ENCODE measurements around the gene CHST3. TPM values are rescaled to one million over a fixed set of nuclear protein-coding genes. Genes with fewer than 3 reads are reported as not detected.
"Not testable (repeated sequence)": the region's sequence is repeated elsewhere in the genome, so short reads cannot be mapped to it uniquely, and the experiment has no call there.

The CHST3 gene
- total RNA-seq, 1 donor from 2014 or later: not detected

DNA sequence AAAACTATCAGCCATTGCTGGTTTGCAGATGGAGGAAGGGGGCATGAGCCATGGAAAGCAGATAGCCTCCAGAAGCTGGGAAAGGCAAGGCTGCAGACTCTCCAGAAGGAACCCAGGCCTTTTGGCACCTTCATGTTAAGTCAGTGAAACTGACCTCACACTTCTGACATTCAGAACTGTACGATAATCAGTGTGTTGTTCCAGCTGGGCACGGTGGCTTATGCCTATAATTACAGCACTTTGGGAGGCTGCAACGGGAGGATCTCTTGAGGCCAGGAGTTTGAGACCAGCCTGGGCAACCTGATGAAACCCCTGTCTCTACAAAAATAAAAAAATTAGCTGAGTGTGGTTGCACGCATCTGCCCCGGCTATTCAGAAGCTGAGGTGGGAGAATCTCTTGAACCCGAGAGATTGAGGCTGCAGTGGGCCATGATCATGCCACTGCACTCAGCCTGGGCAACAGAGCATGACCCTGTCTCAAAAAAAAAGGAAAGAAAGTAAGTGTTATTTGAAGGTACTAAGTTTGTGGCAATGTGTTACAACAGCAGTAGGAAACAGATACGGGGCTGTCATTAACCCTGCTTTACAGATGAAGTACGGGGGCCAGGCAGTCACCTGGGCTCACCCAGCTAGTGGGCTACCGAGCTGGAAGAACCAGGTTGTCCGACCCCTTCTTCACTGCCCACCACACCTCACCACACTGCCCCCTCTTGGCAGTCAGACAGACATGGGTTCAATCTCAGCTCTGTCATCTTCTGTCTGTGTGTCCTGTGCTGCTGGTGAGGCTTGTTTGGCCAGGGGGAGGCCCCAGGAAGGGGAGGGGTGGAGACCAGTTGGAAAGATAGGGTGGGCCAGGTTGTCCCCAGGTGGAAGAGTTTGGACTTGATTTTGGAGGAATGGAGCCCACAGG is 18.3 kb downstream of the CHST3 start:
- TF ChIP-seq, protein P1, sequence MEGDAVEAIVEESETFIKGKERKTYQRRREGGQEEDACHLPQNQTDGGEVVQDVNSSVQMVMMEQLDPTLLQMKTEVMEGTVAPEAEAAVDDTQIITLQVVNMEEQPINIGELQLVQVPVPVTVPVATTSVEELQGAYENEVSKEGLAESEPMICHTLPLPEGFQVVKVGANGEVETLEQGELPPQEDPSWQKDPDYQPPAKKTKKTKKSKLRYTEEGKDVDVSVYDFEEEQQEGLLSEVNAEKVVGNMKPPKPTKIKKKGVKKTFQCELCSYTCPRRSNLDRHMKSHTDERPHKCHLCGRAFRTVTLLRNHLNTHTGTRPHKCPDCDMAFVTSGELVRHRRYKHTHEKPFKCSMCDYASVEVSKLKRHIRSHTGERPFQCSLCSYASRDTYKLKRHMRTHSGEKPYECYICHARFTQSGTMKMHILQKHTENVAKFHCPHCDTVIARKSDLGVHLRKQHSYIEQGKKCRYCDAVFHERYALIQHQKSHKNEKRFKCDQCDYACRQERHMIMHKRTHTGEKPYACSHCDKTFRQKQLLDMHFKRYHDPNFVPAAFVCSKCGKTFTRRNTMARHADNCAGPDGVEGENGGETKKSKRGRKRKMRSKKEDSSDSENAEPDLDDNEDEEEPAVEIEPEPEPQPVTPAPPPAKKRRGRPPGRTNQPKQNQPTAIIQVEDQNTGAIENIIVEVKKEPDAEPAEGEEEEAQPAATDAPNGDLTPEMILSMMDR (IDR thresholded peaks at IDR 0.05): no peak

GRCh38 chr10:71984126-71984808 is 20.1 kb downstream of the CHST3 start:
- ChIA-PET CTCF (interaction anchor here (1.4 kb wide), 1 partner anchor 10 kb away, joined by 4 read pairs; no protein-coding TSS in a partner anchor), POLR2A (no interaction called here)
- ATAC-seq (ENCODE audit: low read depth) (no peak), DNase-seq (no peak)
- Mint-ChIP-seq H3K4me3 (no peak overlapping the region), H3K36me3 (ENCODE audit: low read depth) (no peaks in the 10 kb centered on the region), H3K4me1 (peaks cover 16% of the 10 kb centered on the region), H3K27ac (no peak overlapping the region), H3K27me3 (peaks cover 5% of the 10 kb centered on the region), H3K9me3 (no peaks in the 10 kb centered on the region)
- TF ChIP-seq, protein P1 (IDR thresholded peaks at IDR 0.05): no peak
- intact Hi-C loops (cut with micrococcal nuclease): no loop called here

More for the DNA sequence above, 18.3 kb downstream of the CHST3 start:
- Mint-ChIP-seq H3K36me3 (ENCODE audit: low read depth) (no peaks in the 10 kb centered on the region), H3K27ac (no peak overlapping the region), H3K9me3 (no peaks in the 10 kb centered on the region), H3K27me3 (peaks cover 8% of the 10 kb centered on the region), H3K4me3 (no peak overlapping the region), H3K4me1 (peaks cover 16% of the 10 kb centered on the region)
- intact Hi-C loops (cut with micrococcal nuclease): no loop called here
- POLR2A ChIA-PET: no interaction called here
- CTCF ChIA-PET: no interaction called here
- no peak for ATAC-seq (ENCODE audit: low read depth)
- DNase-seq: no peak

DNA sequence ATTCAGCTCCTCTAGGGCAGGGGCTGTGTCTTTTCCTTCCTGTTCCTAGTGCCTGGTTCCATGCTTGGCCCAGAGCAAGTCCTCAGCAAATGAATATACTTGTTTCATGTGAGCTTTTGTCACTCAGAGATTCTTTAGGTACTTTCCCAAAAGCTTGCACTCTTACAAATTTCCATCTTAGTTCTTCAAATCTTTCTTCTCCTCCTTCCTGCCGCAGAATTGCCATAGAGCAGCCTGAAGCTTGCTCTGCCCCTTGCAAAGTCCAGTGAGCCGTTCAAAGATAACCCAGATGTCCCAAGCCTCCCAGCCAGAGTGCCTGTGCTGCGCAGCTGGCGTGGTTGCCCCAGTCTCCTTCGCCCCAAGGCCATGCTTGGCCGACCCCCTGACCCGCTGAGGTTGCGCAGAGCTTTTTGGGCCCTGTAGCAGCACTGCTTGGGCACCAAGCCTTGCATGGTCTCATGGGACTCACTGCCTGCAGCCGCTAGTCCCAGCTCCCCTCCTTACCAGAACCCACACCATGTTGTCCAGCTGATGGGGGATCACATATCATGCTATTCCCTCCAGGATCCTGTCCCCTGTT is 20.7 kb downstream of the CHST3 start:
- ATAC-seq (ENCODE audit: low read depth) (peak; percentile 57), DNase-seq (no peak)
- CTCF ChIA-PET: interaction anchor here (1.4 kb wide), 1 partner anchor 9 kb away, joined by 4 read pairs; no protein-coding TSS in a partner anchor
- Mint-ChIP-seq H3K27ac (no peak overlapping the region), H3K36me3 (ENCODE audit: low read depth) (no peaks in the 10 kb centered on the region), H3K4me3 (no peak overlapping the region), H3K4me1 (peaks cover 16% of the 10 kb centered on the region), H3K9me3 (no peaks in the 10 kb centered on the region), H3K27me3 (peaks cover 5% of the 10 kb centered on the region)
- POLR2A ChIA-PET: no interaction called here
- TF ChIP-seq, protein P1 (IDR thresholded peaks at IDR 0.05): no peak
- intact Hi-C loops (cut with micrococcal nuclease): no loop called here

DNA sequence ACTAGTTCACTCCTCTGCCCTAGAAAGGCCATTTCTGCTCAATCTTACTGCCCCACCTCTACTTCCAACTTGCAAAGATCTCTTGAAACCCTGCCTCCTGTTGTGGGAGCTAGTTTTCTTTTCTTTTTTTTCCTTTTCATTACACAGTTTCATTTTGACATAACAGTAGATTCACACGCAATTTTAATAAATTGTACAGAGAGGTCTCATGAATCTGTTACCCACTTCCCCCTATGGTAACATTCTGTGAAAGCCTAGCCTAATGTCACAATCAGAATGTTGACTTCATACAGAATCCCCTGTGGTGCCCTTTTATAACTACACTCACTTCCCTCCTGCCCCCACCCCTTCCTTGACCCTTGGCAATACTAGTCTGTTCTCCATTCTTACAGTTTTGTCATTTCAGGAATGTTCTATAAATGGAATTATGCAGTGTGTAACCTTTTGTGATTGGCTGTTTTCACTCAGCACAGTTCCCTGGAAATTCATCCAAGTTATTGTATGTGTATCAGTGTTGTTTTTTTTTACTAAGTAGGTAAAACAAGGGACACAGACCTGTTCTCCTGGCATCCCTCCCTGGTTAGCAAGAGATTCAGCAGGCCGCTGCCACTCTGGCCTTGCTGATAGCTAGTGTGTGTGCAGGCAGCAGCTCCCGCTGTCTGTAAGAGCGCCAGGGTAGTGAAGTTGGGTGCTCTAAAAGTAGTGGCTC is 21.5 kb downstream of the CHST3 start:
- ATAC-seq (ENCODE audit: low read depth) (peak; percentile 31), DNase-seq (no peak)
- Mint-ChIP-seq H3K4me1 (peaks cover 16% of the 10 kb centered on the region), H3K9me3 (no peaks in the 10 kb centered on the region), H3K4me3 (no peak overlapping the region), H3K27me3 (peaks cover 5% of the 10 kb centered on the region), H3K27ac (no peak overlapping the region), H3K36me3 (ENCODE audit: low read depth) (no peaks in the 10 kb centered on the region)
- TF ChIP-seq, protein P1 (IDR thresholded peaks at IDR 0.05): no peak
- ChIA-PET CTCF (interaction anchor here (1.4 kb wide), 1 partner anchor 9 kb away, joined by 4 read pairs; no protein-coding TSS in a partner anchor), POLR2A (no interaction called here)
- intact Hi-C loops (cut with micrococcal nuclease): no loop called here

GRCh38 chr10:71988895-71989294 is 24.7 kb downstream of the CHST3 start:
- intact Hi-C loops (cut with micrococcal nuclease); H3K4me3 Mint-ChIP-seq; H3K27ac Mint-ChIP-seq; POLR2A ChIA-PET; H3K27me3 Mint-ChIP-seq; DNase-seq; H3K9me3 Mint-ChIP-seq; ATAC-seq (ENCODE audit: low read depth); CTCF ChIA-PET; H3K36me3 Mint-ChIP-seq (ENCODE audit: low read depth): not testable (repeated sequence)
- peaks cover 14% of the 10 kb centered on the region for H3K4me1 Mint-ChIP-seq
